DOHH2 (cell line): ENCODE measurements around the gene ANXA2.

ENCODE experiments used
- EZH2phosphoT487 ChIP-seq: fragments of 200-600 bp; sonication (generic); IDR thresholded peaks from 2 replicates; pipeline ENCODE4 v1.6.1; 2017; ENCODE audit warnings: borderline replicate concordance, mild to moderate bottlenecking, antibody characterized with exemption, low read length, moderate library complexity, mixed read lengths
- TF ChIP-seq, protein P1 (sequence below): fragments of 200-600 bp; sonication (generic); IDR thresholded peaks from one replicate; pipeline ENCODE4 v1.5.1; 2014; ENCODE audit warnings: antibody characterized with exemption, mild to moderate bottlenecking, low read depth, low read length; ENCODE audit not compliant: poor library complexity, severe bottlenecking

DNA sequence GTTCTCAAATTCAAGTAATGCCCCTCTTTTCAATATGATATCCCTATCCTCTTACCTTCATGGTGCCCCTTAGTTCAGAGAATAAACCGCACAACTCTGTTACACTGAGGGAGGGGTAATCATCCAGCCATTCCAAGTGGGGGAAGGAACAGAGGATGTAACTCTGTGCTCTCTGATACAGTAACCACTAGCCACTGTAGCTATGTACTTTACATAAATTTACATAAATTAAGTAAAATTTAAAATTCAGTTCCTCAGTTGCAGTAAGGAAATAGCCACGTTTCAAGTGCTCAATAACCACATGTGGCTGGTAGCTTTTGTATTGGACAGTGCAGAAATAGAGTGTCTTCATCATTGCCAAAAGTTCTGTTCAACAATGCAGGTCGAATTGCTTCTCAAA is 90.8 kb downstream of the ANXA2 start:
- TF ChIP-seq, protein P1, sequence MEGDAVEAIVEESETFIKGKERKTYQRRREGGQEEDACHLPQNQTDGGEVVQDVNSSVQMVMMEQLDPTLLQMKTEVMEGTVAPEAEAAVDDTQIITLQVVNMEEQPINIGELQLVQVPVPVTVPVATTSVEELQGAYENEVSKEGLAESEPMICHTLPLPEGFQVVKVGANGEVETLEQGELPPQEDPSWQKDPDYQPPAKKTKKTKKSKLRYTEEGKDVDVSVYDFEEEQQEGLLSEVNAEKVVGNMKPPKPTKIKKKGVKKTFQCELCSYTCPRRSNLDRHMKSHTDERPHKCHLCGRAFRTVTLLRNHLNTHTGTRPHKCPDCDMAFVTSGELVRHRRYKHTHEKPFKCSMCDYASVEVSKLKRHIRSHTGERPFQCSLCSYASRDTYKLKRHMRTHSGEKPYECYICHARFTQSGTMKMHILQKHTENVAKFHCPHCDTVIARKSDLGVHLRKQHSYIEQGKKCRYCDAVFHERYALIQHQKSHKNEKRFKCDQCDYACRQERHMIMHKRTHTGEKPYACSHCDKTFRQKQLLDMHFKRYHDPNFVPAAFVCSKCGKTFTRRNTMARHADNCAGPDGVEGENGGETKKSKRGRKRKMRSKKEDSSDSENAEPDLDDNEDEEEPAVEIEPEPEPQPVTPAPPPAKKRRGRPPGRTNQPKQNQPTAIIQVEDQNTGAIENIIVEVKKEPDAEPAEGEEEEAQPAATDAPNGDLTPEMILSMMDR: no peak
- TF ChIP-seq EZH2phosphoT487: no peak
